ENCODE results near the gene ZBTB46.

The ZBTB46 gene

GRCh38 chr20:63755933-63756647 is 75.0 kb downstream of the ZBTB46 start:
- TF ChIP-seq CTCF (IDR thresholded peaks at IDR 0.05) = no peak

- no peak for TF ChIP-seq CTCF (IDR thresholded peaks at IDR 0.05)
These were observed 77.1 kb downstream of the ZBTB46 start for GRCh38 chr20:63754008-63754407.

- TF ChIP-seq CTCF (IDR thresholded peaks at IDR 0.05) = no peak
These were observed 77.7 kb downstream of the ZBTB46 start for GRCh38 chr20:63753381-63753780.

DNA sequence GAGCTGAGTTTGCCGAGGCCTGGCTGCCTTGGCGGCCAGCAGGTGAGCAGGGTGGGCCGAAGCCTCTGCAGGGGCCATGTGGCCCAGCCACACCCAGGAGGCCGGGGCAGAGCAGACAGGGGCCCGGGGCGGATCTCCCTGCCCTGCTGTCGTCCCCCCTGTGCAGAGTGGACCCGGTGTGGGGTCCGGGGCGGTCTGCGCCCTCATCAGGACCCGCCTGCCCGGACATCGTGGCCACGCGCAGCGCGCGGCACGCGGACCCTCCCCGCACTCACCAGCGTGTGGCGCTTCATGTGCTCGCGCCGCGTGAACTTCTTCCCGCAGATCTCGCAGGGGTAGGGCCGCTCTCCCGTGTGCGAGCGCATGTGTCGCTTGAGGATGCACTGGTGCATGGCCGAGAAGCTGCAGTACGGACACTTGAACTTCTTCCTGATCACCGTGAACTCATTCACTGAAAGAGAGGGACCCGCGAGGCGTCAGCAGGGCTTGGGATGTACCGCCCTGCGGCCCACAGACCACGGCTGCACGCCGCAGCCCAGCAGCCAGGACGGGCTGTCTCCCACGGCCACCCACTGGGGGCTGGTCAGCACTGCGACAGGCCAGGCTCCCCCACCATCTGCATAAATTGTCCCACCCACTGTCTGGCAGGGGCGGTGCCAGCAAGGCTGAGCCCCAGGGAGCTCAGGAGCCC is 78.5 kb downstream of the ZBTB46 start:
- no peak for TF ChIP-seq CTCF (IDR thresholded peaks at IDR 0.05)

DNA sequence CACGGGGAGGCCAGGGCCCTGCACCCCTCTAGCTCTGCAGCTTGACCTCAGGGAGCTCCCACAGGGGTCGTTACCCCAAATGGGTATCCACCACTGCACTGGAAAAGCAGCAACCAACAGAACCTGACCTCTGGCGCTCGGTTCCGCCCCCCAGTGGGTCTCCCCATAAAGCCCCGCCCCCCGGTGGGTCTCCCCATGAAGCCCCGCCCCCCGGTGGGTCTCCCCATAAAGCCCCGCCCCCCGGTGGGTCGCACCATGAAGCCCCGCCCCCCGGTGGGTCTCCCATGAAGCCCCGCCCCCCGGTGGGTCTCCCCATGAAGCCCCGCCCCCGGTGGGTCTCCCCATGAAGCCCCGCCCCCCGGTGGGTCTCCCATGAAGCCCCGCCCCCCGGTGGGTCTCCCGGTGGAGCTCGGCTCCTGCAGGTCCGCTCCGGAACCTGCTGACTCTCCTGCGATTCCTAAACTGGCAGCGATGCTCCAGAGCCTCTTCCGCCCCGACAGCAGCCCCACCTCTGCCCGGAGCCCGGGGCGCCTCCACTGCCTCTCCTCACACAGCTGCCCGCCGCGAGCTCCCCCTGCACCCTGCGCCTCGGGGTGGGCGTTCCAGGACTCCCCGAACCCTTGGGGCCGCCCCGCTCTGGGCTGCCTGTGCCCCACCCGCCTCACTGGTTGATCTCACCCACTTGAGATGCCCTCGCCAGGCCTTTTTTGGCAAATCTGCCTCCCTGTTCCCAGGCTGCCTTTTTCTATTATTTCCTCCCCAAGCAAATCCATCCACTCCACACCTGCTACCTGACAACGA is 79.4 kb downstream of the ZBTB46 start:
- no peak for TF ChIP-seq CTCF (IDR thresholded peaks at IDR 0.05)

- no peak for TF ChIP-seq CTCF (IDR thresholded peaks at IDR 0.05)
These were observed 80.1 kb downstream of the ZBTB46 start for GRCh38 chr20:63750807-63751470.
